A172 (cell line): ENCODE measurements around the gene NDUFAF8. TPM values are rescaled to one million over a fixed set of nuclear protein-coding genes. Genes with fewer than 3 reads are reported as not detected.

Experiments
- DNase-seq: peaks from one replicate; pipeline ENCODE4 v3.0.0-alpha.2; 2015; ENCODE audit warnings: low spot score
- total RNA-seq: library from RNA; depleted of rRNA; stranded (reverse); fragments of >200 nt; shearing (Covaris generic); gene quantifications from 2 replicates; pipeline ENCODE4 v1.2.3, GENCODE V29; 2014

The NDUFAF8 gene
- total RNA-seq, 1 experiment from 2014 or later = 100 TPM

- DNase-seq = no peak
Observed at GRCh38 chr17:81251709-81252301, 12.7 kb downstream of the NDUFAF8 start.

- DNase-seq = no peak
Observed at GRCh38 chr17:81252326-81252986, 13.3 kb downstream of the NDUFAF8 start.

GRCh38 chr17:81252987-81253329 lies 13.8 kb downstream of the NDUFAF8 start:
- DNase-seq = no peak

- peak; percentile 52 for DNase-seq
Observed at GRCh38 chr17:81253358-81254131, 14.4 kb downstream of the NDUFAF8 start.

- peak; percentile 71 for DNase-seq
Observed at GRCh38 chr17:81254955-81255717, 16.0 kb downstream of the NDUFAF8 start.

- peak; percentile 92 for DNase-seq
Observed at GRCh38 chr17:81256616-81257015, 17.5 kb downstream of the NDUFAF8 start.

GRCh38 chr17:81257533-81257932 lies 18.4 kb downstream of the NDUFAF8 start:
- no peak for DNase-seq

- DNase-seq = no peak
Observed at GRCh38 chr17:81258292-81258691, 19.2 kb downstream of the NDUFAF8 start.

GRCh38 chr17:81259058-81259605 lies 20.0 kb downstream of the NDUFAF8 start:
- no peak for DNase-seq

- no peak for DNase-seq
Observed at GRCh38 chr17:81260171-81260570, 21.1 kb downstream of the NDUFAF8 start.

GRCh38 chr17:81260641-81261040 lies 21.5 kb downstream of the NDUFAF8 start:
- no peak for DNase-seq

GRCh38 chr17:81261096-81261495 lies 22.0 kb downstream of the NDUFAF8 start:
- DNase-seq = no peak

- no peak for DNase-seq
Observed at GRCh38 chr17:81261582-81262336, 22.6 kb downstream of the NDUFAF8 start.

- no peak for DNase-seq
Observed at GRCh38 chr17:81263371-81264181, 24.5 kb downstream of the NDUFAF8 start.

- DNase-seq = no peak
Observed at GRCh38 chr17:81264640-81265039, 25.5 kb downstream of the NDUFAF8 start.

GRCh38 chr17:81265576-81265975 lies 26.5 kb downstream of the NDUFAF8 start:
- DNase-seq = no peak

GRCh38 chr17:81267390-81268067 lies 28.4 kb downstream of the NDUFAF8 start:
- no peak for DNase-seq

GRCh38 chr17:81270279-81270678 lies 31.2 kb downstream of the NDUFAF8 start:
- no peak for DNase-seq

- no peak for DNase-seq
Observed at GRCh38 chr17:81271226-81271625, 32.1 kb downstream of the NDUFAF8 start.

- DNase-seq = no peak
Observed at GRCh38 chr17:81272616-81273015, 33.5 kb downstream of the NDUFAF8 start.
